Endodermal cell (in vitro differentiated cells): ENCODE results near the gene FUT8. TPM values are rescaled to one million over a fixed set of nuclear protein-coding genes. Genes with fewer than 3 reads are reported as not detected.

Source experiments
- DNase-seq: peaks from one replicate; pipeline ENCODE4 v3.0.0-alpha.2; 2017
- H3K27ac ChIP-seq: 2 replicates; pipeline ENCODE4 v1.5.1; 2013; ENCODE audit warnings: mild to moderate bottlenecking, low read depth, low read length, moderate library complexity
- H3K27me3 ChIP-seq: 2 replicates; pipeline ENCODE4 v1.6.1; 2013; ENCODE audit warnings: mild to moderate bottlenecking, low read length, moderate library complexity; ENCODE audit not compliant: insufficient read depth, control insufficient read depth, poor library complexity, severe bottlenecking
- H3K36me3 ChIP-seq: 2 replicates; pipeline ENCODE4 v1.7.0; 2013; ENCODE audit warnings: mild to moderate bottlenecking, low read length, moderate library complexity; ENCODE audit not compliant: control insufficient read depth, insufficient read depth
- H3K4me1 ChIP-seq: one replicate; pipeline ENCODE4 v1.7.0; 2013; ENCODE audit warnings: low read length; ENCODE audit not compliant: control insufficient read depth, insufficient read depth
- H3K4me3 ChIP-seq: 2 replicates; pipeline ENCODE4 v1.5.1; 2013; ENCODE audit warnings: mild to moderate bottlenecking, low read length, moderate library complexity
- H3K9ac ChIP-seq: 2 replicates; pipeline ENCODE4 v1.6.1; 2013; ENCODE audit warnings: mild to moderate bottlenecking, low read length, moderate library complexity; ENCODE audit not compliant: poor library complexity, severe bottlenecking; ENCODE audit errors: extremely low read depth
- H3K9me3 ChIP-seq: 2 replicates; pipeline ENCODE4 v1.6.1; 2013; ENCODE audit warnings: mild to moderate bottlenecking, low read length, moderate library complexity; ENCODE audit not compliant: control insufficient read depth
- H3K27ac Mint-ChIP-seq: 2 replicates; pipeline ENCODE4 v1.8.0; 2020; ENCODE audit warnings: mixed read lengths
- H3K27me3 Mint-ChIP-seq: 2 replicates; pipeline ENCODE4 v1.8.0; 2021; ENCODE audit warnings: mild to moderate bottlenecking, mixed read lengths; ENCODE audit not compliant: insufficient read depth
- H3K36me3 Mint-ChIP-seq: 2 replicates; pipeline ENCODE4 v1.8.0; 2020; ENCODE audit warnings: low read depth, mixed read lengths
- H3K4me1 Mint-ChIP-seq: 2 replicates; pipeline ENCODE4 v1.8.0; 2020; ENCODE audit warnings: mixed read lengths
- H3K4me3 Mint-ChIP-seq: 2 replicates; pipeline ENCODE4 v1.8.0; 2020; ENCODE audit warnings: mild to moderate bottlenecking, moderate library complexity, mixed read lengths
- H3K9me3 Mint-ChIP-seq: 2 replicates; pipeline ENCODE4 v1.8.0; 2020; ENCODE audit warnings: mild to moderate bottlenecking, mixed read lengths
- WGBS, 2 experiments: methylation state at CpG; one replicate each; pipeline versions ENCODE4 v1.1.5 to v1.1.7; 2013; ENCODE audit warnings: missing lambda C conversion rate in 2 of 2, mixed read lengths in 1 of 2; ENCODE audit not compliant: insufficient coverage in 1 of 2, insufficient read length in 1 of 2; 5-methylcytosine and 5-hydroxymethylcytosine counted together
- total RNA-seq, 2 donors: library from RNA; stranded (reverse); fragmentation: NEBNext Ultra II Directional in 1 of 2; extraction: Animal tissue kit (Norgen Biotek cat#: 25700) in 1 of 2; gene quantifications; 2 replicates in 1 of 2; 3 replicates in 1 of 2; pipeline ENCODE4 v1.2.1, GENCODE V29; 2021
- TF ChIP-seq, protein P1 (sequence below): fragments of 200-600 bp; sonication (generic); conservative IDR thresholded peaks from 2 replicates; pipeline ENCODE4 v1.5.0; 2021; ENCODE audit warnings: antibody characterized with exemption, mild to moderate bottlenecking

Gene FUT8
- total RNA-seq, 2 donors from 2014 or later = 63.9 to 76.9 TPM

DNA sequence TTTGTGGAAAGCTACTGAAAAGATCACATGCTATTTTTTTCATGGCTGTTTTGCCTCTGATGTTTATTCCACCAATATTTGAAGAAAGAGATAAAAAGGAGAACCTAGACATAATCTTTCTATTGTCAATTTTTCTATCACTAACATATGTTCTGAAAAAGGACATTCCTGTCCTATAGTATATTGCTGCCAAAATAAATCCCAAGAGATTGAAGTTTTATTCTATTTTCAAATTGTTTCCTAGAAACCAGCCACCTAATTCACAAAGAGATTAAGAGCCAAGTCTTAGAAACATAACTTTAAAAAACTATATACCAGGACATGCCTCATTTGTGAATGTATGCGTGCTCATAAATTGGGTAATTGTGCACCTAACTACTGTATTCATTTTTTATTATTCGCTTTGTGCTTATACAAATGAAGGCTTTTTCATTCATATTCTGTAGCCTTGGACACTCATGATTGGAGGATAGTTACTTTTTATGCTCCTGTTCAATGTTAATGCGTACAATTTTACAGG is 200.7 kb downstream of the FUT8 start:
- no peaks in the 10 kb centered on the region for H3K36me3 Mint-ChIP-seq
- TF ChIP-seq, protein P1, sequence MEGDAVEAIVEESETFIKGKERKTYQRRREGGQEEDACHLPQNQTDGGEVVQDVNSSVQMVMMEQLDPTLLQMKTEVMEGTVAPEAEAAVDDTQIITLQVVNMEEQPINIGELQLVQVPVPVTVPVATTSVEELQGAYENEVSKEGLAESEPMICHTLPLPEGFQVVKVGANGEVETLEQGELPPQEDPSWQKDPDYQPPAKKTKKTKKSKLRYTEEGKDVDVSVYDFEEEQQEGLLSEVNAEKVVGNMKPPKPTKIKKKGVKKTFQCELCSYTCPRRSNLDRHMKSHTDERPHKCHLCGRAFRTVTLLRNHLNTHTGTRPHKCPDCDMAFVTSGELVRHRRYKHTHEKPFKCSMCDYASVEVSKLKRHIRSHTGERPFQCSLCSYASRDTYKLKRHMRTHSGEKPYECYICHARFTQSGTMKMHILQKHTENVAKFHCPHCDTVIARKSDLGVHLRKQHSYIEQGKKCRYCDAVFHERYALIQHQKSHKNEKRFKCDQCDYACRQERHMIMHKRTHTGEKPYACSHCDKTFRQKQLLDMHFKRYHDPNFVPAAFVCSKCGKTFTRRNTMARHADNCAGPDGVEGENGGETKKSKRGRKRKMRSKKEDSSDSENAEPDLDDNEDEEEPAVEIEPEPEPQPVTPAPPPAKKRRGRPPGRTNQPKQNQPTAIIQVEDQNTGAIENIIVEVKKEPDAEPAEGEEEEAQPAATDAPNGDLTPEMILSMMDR = no peak
- DNase-seq = no peak
- Histone ChIP-seq H3K36me3 (peaks cover 22% of the 10 kb centered on the region), H3K4me3 (no peak overlapping the region), H3K9ac (no peak overlapping the region), H3K9me3 (no peaks in the 10 kb centered on the region), H3K27ac (no peak overlapping the region), H3K4me1 (no peaks in the 10 kb centered on the region), H3K27me3 (no peaks in the 10 kb centered on the region)
- no peaks in the 10 kb centered on the region for H3K4me1 Mint-ChIP-seq
- H3K4me3 Mint-ChIP-seq = no peak overlapping the region
- no peaks in the 10 kb centered on the region for H3K9me3 Mint-ChIP-seq
- no peaks in the 10 kb centered on the region for H3K27me3 Mint-ChIP-seq
- H3K27ac Mint-ChIP-seq = no peak overlapping the region
- 94 to 100% methylated on average over 2 to 3 of the region's 3 CpGs for WGBS, 2 experiments

DNA sequence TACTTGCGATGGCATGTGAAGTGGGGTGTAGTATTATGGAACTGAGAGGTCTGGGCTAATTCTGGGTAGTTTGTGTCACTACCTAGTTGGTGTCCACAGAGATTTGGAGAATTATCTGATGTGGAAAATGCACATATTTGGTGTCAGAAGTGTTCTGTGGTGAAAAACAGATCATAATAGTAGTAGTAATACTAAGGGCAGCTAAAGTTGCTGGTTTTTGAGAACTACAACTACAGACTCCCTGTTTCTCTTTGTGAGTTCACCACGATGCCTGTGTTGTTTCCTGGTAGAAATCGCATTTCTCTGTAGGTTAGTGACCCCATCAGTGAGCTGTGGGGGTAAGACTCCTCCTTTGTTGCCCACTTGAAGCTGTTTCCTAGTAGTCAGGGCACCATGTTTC is 206.5 kb downstream of the FUT8 start:
- Mint-ChIP-seq H3K27me3 (no peaks in the 10 kb centered on the region), H3K4me1 (peaks cover 4% of the 10 kb centered on the region), H3K36me3 (no peaks in the 10 kb centered on the region), H3K27ac (no peak overlapping the region), H3K9me3 (no peaks in the 10 kb centered on the region), H3K4me3 (no peak overlapping the region)
- Histone ChIP-seq H3K36me3 (peaks cover 22% of the 10 kb centered on the region), H3K4me1 (no peaks in the 10 kb centered on the region), H3K9me3 (no peaks in the 10 kb centered on the region), H3K27ac (no peak overlapping the region), H3K4me3 (no peak overlapping the region), H3K9ac (no peak overlapping the region), H3K27me3 (no peaks in the 10 kb centered on the region)
- TF ChIP-seq, protein P1 = no peak
- no peak for DNase-seq
- WGBS, 2 experiments = 89 to 90% methylated on average over 3 of the region's 3 CpGs

DNA sequence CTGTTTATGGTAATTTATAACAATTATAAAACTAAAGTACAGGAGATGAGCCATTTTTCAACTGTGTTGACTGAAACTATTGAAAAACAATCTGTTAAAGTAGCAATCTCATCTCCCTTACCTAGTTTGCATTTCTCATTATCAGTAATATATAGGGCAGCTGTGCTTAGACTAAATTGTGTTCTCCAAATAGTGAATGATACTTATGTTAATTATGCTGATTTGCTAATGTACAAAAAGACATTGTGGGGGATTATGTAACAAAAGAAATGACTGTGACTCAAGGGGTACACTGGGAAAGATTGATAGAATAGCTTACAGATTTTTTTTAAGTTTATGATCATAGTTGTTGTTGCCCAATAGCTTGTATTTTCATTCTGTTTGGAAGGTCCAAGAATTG is 207.7 kb downstream of the FUT8 start:
- no peak overlapping the region for H3K27ac Mint-ChIP-seq
- H3K27me3 Mint-ChIP-seq = no peaks in the 10 kb centered on the region
- DNase-seq = no peak
- TF ChIP-seq, protein P1 = no peak
- H3K9me3 Mint-ChIP-seq = no peaks in the 10 kb centered on the region
- Histone ChIP-seq H3K27ac (no peak overlapping the region), H3K27me3 (no peaks in the 10 kb centered on the region), H3K4me1 (no peaks in the 10 kb centered on the region), H3K9me3 (no peaks in the 10 kb centered on the region), H3K4me3 (no peak overlapping the region), H3K36me3 (peaks cover 22% of the 10 kb centered on the region), H3K9ac (no peak overlapping the region)
- peaks cover 4% of the 10 kb centered on the region for H3K4me1 Mint-ChIP-seq
- no peaks in the 10 kb centered on the region for H3K36me3 Mint-ChIP-seq
- H3K4me3 Mint-ChIP-seq = no peak overlapping the region
